Measurements from ENCODE around the gene RS1. TPM values are rescaled to one million over a fixed set of nuclear protein-coding genes. Genes with fewer than 3 reads are reported as not detected.

RS1 gene
- total RNA-seq, 1 donor, result not detected

GRCh38 chrX:18701621-18702361 is 29.9 kb upstream of the RS1 start:
- H3K4me3 ChIP-seq (ENCODE audit: low read depth, low read length), result no peak overlapping the region
- peak; percentile 17 for DNase-seq (ENCODE audit: low read depth)
- no peak for TF ChIP-seq CTCF (IDR thresholded peaks at IDR 0.05; ENCODE audit: insufficient read depth, low read depth, low read length)

- DNase-seq (ENCODE audit: low read depth), result no peak
- TF ChIP-seq CTCF (IDR thresholded peaks at IDR 0.05; ENCODE audit: insufficient read depth, low read depth, low read length), result no peak
Observed at GRCh38 chrX:18698737-18699650, 27.1 kb upstream of the RS1 start.

GRCh38 chrX:18696653-18697052 is 24.7 kb upstream of the RS1 start:
- no peak for DNase-seq (ENCODE audit: low read depth)
- TF ChIP-seq CTCF (IDR thresholded peaks at IDR 0.05; ENCODE audit: insufficient read depth, low read depth, low read length), result no peak
- H3K4me3 ChIP-seq (ENCODE audit: low read depth, low read length), result no peak overlapping the region

More at GRCh38 chrX:18698737-18699650, 27.1 kb upstream of the RS1 start:
- no peak overlapping the region for H3K4me3 ChIP-seq (ENCODE audit: low read depth, low read length)

- TF ChIP-seq CTCF (IDR thresholded peaks at IDR 0.05; ENCODE audit: insufficient read depth, low read depth, low read length), result no peak
- H3K4me3 ChIP-seq (ENCODE audit: low read depth, low read length), result no peak overlapping the region
- DNase-seq (ENCODE audit: low read depth), result no peak
Observed at GRCh38 chrX:18692541-18692940, 20.6 kb upstream of the RS1 start.

- no peak for TF ChIP-seq CTCF (IDR thresholded peaks at IDR 0.05; ENCODE audit: insufficient read depth, low read depth, low read length)
- DNase-seq (ENCODE audit: low read depth), result no peak
Observed at GRCh38 chrX:18691431-18691830, 19.5 kb upstream of the RS1 start.

GRCh38 chrX:18687856-18688495 is 16.1 kb upstream of the RS1 start:
- no peak overlapping the region for H3K4me3 ChIP-seq (ENCODE audit: low read depth, low read length)
- no peak for DNase-seq (ENCODE audit: low read depth)
- no peak for TF ChIP-seq CTCF (IDR thresholded peaks at IDR 0.05; ENCODE audit: insufficient read depth, low read depth, low read length)

More at GRCh38 chrX:18691431-18691830, 19.5 kb upstream of the RS1 start:
- no peak overlapping the region for H3K4me3 ChIP-seq (ENCODE audit: low read depth, low read length)

Data from fibroblast of villous mesenchyme (primary cell).